B cell (primary cell): ENCODE data around the gene SPACA6. TPM values are rescaled to one million over a fixed set of nuclear protein-coding genes. Genes with fewer than 3 reads are reported as not detected.
A peak's percentile ranks its signal among the peaks of the same experiment; 100 is the strongest.

Experiments used
- ATAC-seq: fragments of 200-7000 bp; cut with Tn5 transposase; one replicate; pipeline ENCODE4 v1.10.0; 2021; ENCODE audit warnings: low read depth, mild to moderate bottlenecking, moderate number of reproducible peaks, moderate library complexity
- CTCF ChIA-PET: fragments of 350-600 bp; sonication (Branson Sonifier 250); formaldehyde crosslinking; loops from one replicate; lab custom pipeline; 2021; ENCODE audit warnings: antibody characterized with exemption, inconsistent platforms; lab: Charles Lee
- POLR2A ChIA-PET: fragments of 350-600 bp; sonication (Branson Sonifier 250); formaldehyde crosslinking; loops from one replicate; lab custom pipeline; 2021; ENCODE audit warnings: antibody characterized with exemption; lab: Charles Lee
- DNase-seq: peaks from one replicate; pipeline ENCODE4 v3.0.0; 2013
- H2AFZ ChIP-seq: 2 replicates; pipeline ENCODE4 v1.6.1; 2012; ENCODE audit warnings: mild to moderate bottlenecking, low read depth, low read length; ENCODE audit not compliant: insufficient read depth, poor library complexity, severe bottlenecking
- H3K27ac ChIP-seq, 2 donors: 1 replicate in 1 of 2; 2 replicates in 1 of 2; pipeline ENCODE4 v1.5.1; 2012 to 2013; ENCODE audit warnings: low read length in 2 of 2, mild to moderate bottlenecking in 2 of 2, moderate library complexity in 1 of 2
- H3K27me3 ChIP-seq, 4 experiments: fragments of 200-600 bp in 1 of 4; sonication (generic) in 1 of 4; replicated peaks in 1 of 4; 1 replicate in 2 of 4; 2 replicates in 2 of 4; pipeline versions ENCODE4 v1.6.1 to v1.7.0; 2013 to 2016; ENCODE audit warnings: low read length in 3 of 4, mild to moderate bottlenecking in 2 of 4, mixed read lengths in 1 of 4, moderate library complexity in 1 of 4; ENCODE audit not compliant: insufficient read depth in 4 of 4, control insufficient read depth in 3 of 4; ENCODE audit errors: control extremely low read depth in 1 of 4
- H3K36me3 ChIP-seq, 2 experiments: replicated peaks in 1 of 2; 1 replicate in 1 of 2; 2 replicates in 1 of 2; pipeline versions ENCODE4 v1.6.1 to v1.7.1; 2013; ENCODE audit warnings: low read length in 1 of 2; ENCODE audit not compliant: insufficient read depth in 2 of 2, control insufficient read depth in 1 of 2; ENCODE audit errors: control extremely low read depth in 1 of 2, extremely low read depth in 1 of 2
- H3K4me1 ChIP-seq, 2 donors: fragments of 200-600 bp in 1 of 2; sonication (generic) in 1 of 2; 1 replicate in 1 of 2; 2 replicates in 1 of 2; pipeline versions ENCODE4 v1.5.1 to v1.6.1; 2013 to 2017; ENCODE audit warnings: low read length in 2 of 2; ENCODE audit not compliant: control insufficient read depth in 2 of 2, insufficient read depth in 2 of 2
- H3K4me2 ChIP-seq: replicated peaks from 2 replicates; pipeline ENCODE3; 2012; ENCODE audit warnings: mild to moderate bottlenecking, low read depth, low read length; ENCODE audit not compliant: poor library complexity, severe bottlenecking
- H3K4me3 ChIP-seq, 5 experiments: fragments of 200-600 bp in 1 of 5; sonication (generic) in 1 of 5; 1 replicate in 3 of 5; 2 replicates in 2 of 5; pipeline versions ENCODE4 v1.5.1 to v1.7.0; 2011 to 2016; ENCODE audit warnings: low read length in 4 of 5, mild to moderate bottlenecking in 4 of 5, low read depth in 2 of 5, control low read depth in 1 of 5, moderate library complexity in 1 of 5; ENCODE audit not compliant: insufficient read depth in 1 of 5; ENCODE audit errors: control extremely low read depth in 1 of 5, extremely low read depth in 1 of 5
- H3K79me2 ChIP-seq: fragments of 200-600 bp; sonication (generic); one replicate; pipeline ENCODE4 v1.6.0; 2016; ENCODE audit warnings: low read length; ENCODE audit not compliant: control insufficient read depth, insufficient read depth
- H3K9ac ChIP-seq: fragments of 200-600 bp; sonication (generic); 2 replicates; pipeline ENCODE4 v1.6.1; 2017; ENCODE audit warnings: mild to moderate bottlenecking, low read length, moderate library complexity
- H3K9me3 ChIP-seq, 3 donors: one replicate each; pipeline versions ENCODE4 v1.6.1 to v1.7.1; 2013; ENCODE audit warnings: low read length in 2 of 3; ENCODE audit not compliant: control insufficient read depth in 2 of 3, insufficient read depth in 1 of 3; ENCODE audit errors: control extremely low read depth in 1 of 3
- H4K20me1 ChIP-seq: 2 replicates; pipeline ENCODE4 v1.6.0; 2012; ENCODE audit warnings: mild to moderate bottlenecking, low read length; ENCODE audit not compliant: insufficient read depth, control insufficient read depth, poor library complexity, severe bottlenecking
- H3K27ac Mint-ChIP-seq: one replicate; pipeline ENCODE4 v1.8.0; 2021; ENCODE audit warnings: mixed read lengths
- H3K27me3 Mint-ChIP-seq: one replicate; pipeline ENCODE4 v1.8.0; 2021; ENCODE audit warnings: mixed read lengths
- H3K4me1 Mint-ChIP-seq: one replicate; pipeline ENCODE4 v1.8.0; 2021; ENCODE audit warnings: mixed read lengths
- H3K4me3 Mint-ChIP-seq: one replicate; pipeline ENCODE4 v1.8.0; 2021; ENCODE audit warnings: mixed read lengths
- H3K9me3 Mint-ChIP-seq: one replicate; pipeline ENCODE4 v1.8.0; 2022; ENCODE audit warnings: mixed read lengths; ENCODE audit not compliant: insufficient read depth
- CTCF ChIP-seq: fragments of 200-600 bp; IDR thresholded peaks from one replicate; pipeline ENCODE4 v1.8.0; 2022; ENCODE audit warnings: antibody characterized with exemption, mild to moderate bottlenecking
- EZH2 ChIP-seq: IDR thresholded peaks from 2 replicates; pipeline ENCODE4 v1.6.1; 2012; ENCODE audit warnings: borderline replicate concordance, low read depth, mild to moderate bottlenecking, moderate library complexity, low read length; ENCODE audit not compliant: insufficient read depth, poor library complexity, severe bottlenecking
- WGBS: methylation state at CpG from one replicate; pipeline ENCODE4 v1.1.5; 2013; ENCODE audit warnings: missing lambda C conversion rate; ENCODE audit not compliant: insufficient coverage; 5-methylcytosine and 5-hydroxymethylcytosine counted together
- intact Hi-C: fragments of 100-400 bp; cut with micrococcal nuclease; formaldehyde crosslinking; loops from one replicate; pipeline ENCODE4 v1.10.0; 2022
- polyA plus RNA-seq: library from polyadenylated mRNA; depleted of rRNA; stranded (reverse); fragments of >200 nt; gene quantifications from 2 replicates; pipeline ENCODE4 v1.2.3, GENCODE V29; 2012
- total RNA-seq, 2 donors: library from RNA; stranded (reverse); fragments of 120-200 nt in 1 of 2; gene quantifications; 1 replicate in 1 of 2; 2 replicates in 1 of 2; pipeline versions ENCODE4 v1.2.3 to v1.2.4, GENCODE V29; 2013 to 2022

Gene SPACA6
- total and polyA plus RNA-seq, 2 donors (not counting 1 experiment from before 2014, with no cell fraction given) = 3.3 to 4.0 TPM

DNA sequence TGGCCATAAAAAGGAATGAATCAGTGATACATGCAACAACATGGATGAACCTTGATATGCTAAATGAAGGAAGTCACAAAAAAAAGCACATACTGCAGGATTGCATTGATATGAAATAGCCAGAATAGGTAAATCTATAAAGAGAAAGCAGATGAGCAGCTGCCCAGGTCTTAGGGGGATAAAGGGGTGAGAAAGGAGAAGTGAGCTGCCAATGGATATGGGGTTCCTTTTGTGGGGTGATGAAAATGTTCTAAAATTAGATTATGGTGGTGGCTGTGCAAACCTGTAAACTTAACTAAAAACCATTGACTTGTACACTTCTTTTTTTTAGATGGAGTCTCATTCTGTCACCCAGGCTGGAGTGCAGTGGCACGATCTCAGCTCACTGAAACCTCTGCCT lies 18.6 kb downstream of the SPACA6 start:
- intact Hi-C loops = no loop called here
- Histone ChIP-seq H2AFZ (no peak overlapping the region), H3K36me3 (no peaks in the 10 kb centered on the region), H3K4me2 (peak overlapping the region; percentile 49), H3K79me2 (no peaks in the 10 kb centered on the region), H3K9ac (no peak overlapping the region), H3K4me1 (peaks cover 15 to 31% of the 10 kb centered on the region in 2 donors), H3K27me3 (no peaks in the 10 kb centered on the region), H3K4me3 (no peak overlapping the region), H3K9me3 (peaks cover 0 to 15% (median 0%) of the 10 kb centered on the region in 3 donors), H3K27ac (no peak overlapping the region), H4K20me1 (no peaks in the 10 kb centered on the region)
- H3K4me3 Mint-ChIP-seq = no peak overlapping the region
- DNase-seq (no peak), ATAC-seq (no peak)
- no peak for TF ChIP-seq EZH2
- TF ChIP-seq CTCF = no peak
- CTCF ChIA-PET = interaction anchor here (0.5 to 1.7 kb wide), 3 partner anchors 55 to 134 kb away, joined by 3 to 6 read pairs (median 5); no protein-coding TSS in a partner anchor
- WGBS = 73% methylated on average over 1 of the region's 1 CpG
- H3K9me3 Mint-ChIP-seq = peaks cover 5% of the 10 kb centered on the region
- H3K4me1 Mint-ChIP-seq = peaks cover 33% of the 10 kb centered on the region
- POLR2A ChIA-PET = no interaction called here
- H3K27me3 Mint-ChIP-seq = peaks cover 10% of the 10 kb centered on the region
- no peak overlapping the region for H3K27ac Mint-ChIP-seq

DNA sequence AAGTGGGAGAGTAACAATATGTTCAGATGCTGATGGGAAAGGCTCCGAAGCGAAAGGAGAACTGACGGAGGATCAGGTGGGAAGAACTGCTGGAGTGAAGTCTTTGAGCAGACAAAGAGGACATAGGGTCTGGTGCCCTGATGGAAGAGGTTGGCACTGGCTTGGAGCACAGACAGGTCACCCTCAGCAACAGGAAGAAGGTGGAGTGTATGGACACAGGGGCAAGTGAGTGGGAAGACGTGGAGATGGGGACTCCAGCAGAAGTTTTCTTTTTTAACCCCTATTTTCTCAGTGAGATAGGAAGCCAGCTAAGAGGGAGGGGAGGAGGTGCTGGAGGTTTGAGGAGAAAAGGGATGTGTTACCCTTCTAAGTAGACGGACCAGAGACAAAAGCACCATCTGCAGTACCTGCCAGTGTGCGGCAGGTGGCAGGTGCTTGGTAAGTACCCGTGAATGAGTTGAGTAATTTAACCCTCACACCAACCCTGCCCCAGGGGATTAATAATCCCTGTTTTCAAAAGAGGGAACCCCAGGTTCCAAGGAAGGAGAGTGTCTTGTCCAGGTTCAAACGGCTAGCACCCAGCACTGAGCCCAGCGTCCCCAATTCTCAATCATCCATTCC lies 19.4 kb downstream of the SPACA6 start:
- TF ChIP-seq CTCF = peak; percentile 42
- no peak for TF ChIP-seq EZH2
- H3K9ac ChIP-seq = no peak overlapping the region

More for the DNA sequence above, 19.4 kb downstream of the SPACA6 start:
- Mint-ChIP-seq H3K27ac (no peak overlapping the region), H3K4me3 (no peak overlapping the region), H3K27me3 (peaks cover 16% of the 10 kb centered on the region), H3K9me3 (peaks cover 5% of the 10 kb centered on the region), H3K4me1 (peaks cover 33% of the 10 kb centered on the region)
- POLR2A ChIA-PET = no interaction called here
- Histone ChIP-seq H4K20me1 (no peaks in the 10 kb centered on the region), H3K79me2 (no peaks in the 10 kb centered on the region), H3K4me1 (peaks cover 15 to 31% of the 10 kb centered on the region in 2 donors), H3K4me3 (no peak overlapping the region), H2AFZ (no peak overlapping the region), H3K27ac (no peak overlapping the region), H3K9me3 (peaks cover 0 to 15% (median 0%) of the 10 kb centered on the region in 3 donors), H3K36me3 (no peaks in the 10 kb centered on the region), H3K4me2 (no peak overlapping the region), H3K27me3 (no peaks in the 10 kb centered on the region)
- 97% methylated on average over 3 of the region's 9 CpGs for WGBS
- ATAC-seq = no peak
- intact Hi-C loops = no loop called here
- DNase-seq = no peak
- CTCF ChIA-PET = no interaction called here
